ENCODE measurements around the gene STAT4.

Gene STAT4

GRCh38 chr2:191174442-191174841 lies 23.6 kb upstream of the STAT4 start:
- DNase-seq (ENCODE audit: low read depth in 4 of 4, low spot score in 1 of 4): no peak

GRCh38 chr2:191173206-191173605 lies 22.4 kb upstream of the STAT4 start:
- DNase-seq (ENCODE audit: low read depth in 4 of 4, low spot score in 1 of 4): no peak

- no peak for DNase-seq (ENCODE audit: low read depth in 4 of 4, low spot score in 1 of 4)
Observed at GRCh38 chr2:191171708-191172355, 21.0 kb upstream of the STAT4 start.

GRCh38 chr2:191171286-191171685 lies 20.5 kb upstream of the STAT4 start:
- no peak for DNase-seq (ENCODE audit: low read depth in 4 of 4, low spot score in 1 of 4)

- no peak for DNase-seq (ENCODE audit: low read depth in 4 of 4, low spot score in 1 of 4)
Observed at GRCh38 chr2:191170773-191171172, 20.0 kb upstream of the STAT4 start.

GRCh38 chr2:191170301-191170636 lies 19.5 kb upstream of the STAT4 start:
- no peak for DNase-seq (ENCODE audit: low read depth in 4 of 4, low spot score in 1 of 4)

- no peak for DNase-seq (ENCODE audit: low read depth in 4 of 4, low spot score in 1 of 4)
Observed at GRCh38 chr2:191169456-191170300, 18.9 kb upstream of the STAT4 start.

- no peak for DNase-seq (ENCODE audit: low read depth in 4 of 4, low spot score in 1 of 4)
Observed at GRCh38 chr2:191167766-191168165, 17.0 kb upstream of the STAT4 start.

GRCh38 chr2:191166756-191167445 lies 16.1 kb upstream of the STAT4 start:
- DNase-seq (ENCODE audit: low read depth in 4 of 4, low spot score in 1 of 4): no peak

GRCh38 chr2:191166111-191166755 lies 15.4 kb upstream of the STAT4 start:
- no peak for DNase-seq (ENCODE audit: low read depth in 4 of 4, low spot score in 1 of 4)

- no peak for DNase-seq (ENCODE audit: low read depth in 4 of 4, low spot score in 1 of 4)
Observed at GRCh38 chr2:191165176-191165643, 14.4 kb upstream of the STAT4 start.

- no peak for DNase-seq (ENCODE audit: low read depth in 4 of 4, low spot score in 1 of 4)
Observed at GRCh38 chr2:191158747-191159146, 8.0 kb upstream of the STAT4 start.

GRCh38 chr2:191158193-191158592 lies 7.4 kb upstream of the STAT4 start:
- no peak for DNase-seq (ENCODE audit: low read depth in 4 of 4, low spot score in 1 of 4)

- no peak for DNase-seq (ENCODE audit: low read depth in 4 of 4, low spot score in 1 of 4)
Observed at GRCh38 chr2:191155608-191156071, 4.8 kb upstream of the STAT4 start.

GRCh38 chr2:191153716-191154115 lies 2.9 kb upstream of the STAT4 start:
- DNase-seq (ENCODE audit: low read depth in 4 of 4, low spot score in 1 of 4): no peak

GRCh38 chr2:191152482-191153240 lies 1.9 kb upstream of the STAT4 start:
- DNase-seq (ENCODE audit: low read depth in 4 of 4, low spot score in 1 of 4): no peak

GRCh38 chr2:191151331-191151730 lies 537 bp upstream of the STAT4 start:
- no peak for DNase-seq (ENCODE audit: low read depth in 4 of 4, low spot score in 1 of 4)

- DNase-seq (ENCODE audit: low read depth in 4 of 4, low spot score in 1 of 4): no peak
Observed at GRCh38 chr2:191150230-191150599, 579 bp downstream of the STAT4 start.

GRCh38 chr2:191149391-191149790 lies 1.4 kb downstream of the STAT4 start:
- DNase-seq (ENCODE audit: low read depth in 4 of 4, low spot score in 1 of 4): no peak

- no peak for DNase-seq (ENCODE audit: low read depth in 4 of 4, low spot score in 1 of 4)
Observed at GRCh38 chr2:191148791-191149190, 2.0 kb downstream of the STAT4 start.

GRCh38 chr2:191148281-191148680 lies 2.5 kb downstream of the STAT4 start:
- no peak for DNase-seq (ENCODE audit: low read depth in 4 of 4, low spot score in 1 of 4)

All from stimulated activated CD4-positive, alpha-beta T cell treated with anti-CD3 and anti-CD28 coated beads, Interleukin-1b, Interleukin-23, amount 100 ng/mL, for 24 hours (primary cell).